Measurements from ENCODE around the gene HSPA12A. TPM values are rescaled to one million over a fixed set of nuclear protein-coding genes. Genes with fewer than 3 reads are reported as not detected.
A peak's percentile ranks its signal among the peaks of the same experiment; 100 is the strongest.

Gene HSPA12A
- total RNA-seq, 1 donor from 2014 or later, result 13.7 TPM

- no peak overlapping the region for H3K4me3 ChIP-seq (ENCODE audit: low read depth, low read length)
- peak; percentile 88 for DNase-seq (ENCODE audit: low read depth)
- no peaks in the 10 kb centered on the region for H3K27me3 ChIP-seq (ENCODE audit: control insufficient read depth, insufficient read depth, low read length)
- TF ChIP-seq CTCF (IDR thresholded peaks at IDR 0.05; ENCODE audit: insufficient read depth, low read length, poor library complexity, severe bottlenecking), result no peak
- H3K36me3 ChIP-seq (ENCODE audit: control insufficient read depth, insufficient read depth, low read length), result no peaks in the 10 kb centered on the region
These were observed 13.8 kb downstream of the HSPA12A start for GRCh38 chr10:116728526-116729096.

GRCh38 chr10:116723428-116724281 is 18.7 kb downstream of the HSPA12A start:
- TF ChIP-seq CTCF (IDR thresholded peaks at IDR 0.05; ENCODE audit: insufficient read depth, low read length, poor library complexity, severe bottlenecking), result no peak
- Histone ChIP-seq H3K27me3 (ENCODE audit: control insufficient read depth, insufficient read depth, low read length) (no peaks in the 10 kb centered on the region), H3K36me3 (ENCODE audit: control insufficient read depth, insufficient read depth, low read length) (peaks cover 1% of the 10 kb centered on the region), H3K4me3 (ENCODE audit: low read depth, low read length) (no peak overlapping the region)
- no peak for DNase-seq (ENCODE audit: low read depth)

- TF ChIP-seq CTCF (IDR thresholded peaks at IDR 0.05; ENCODE audit: insufficient read depth, low read length, poor library complexity, severe bottlenecking), result no peak
- Histone ChIP-seq H3K27me3 (ENCODE audit: control insufficient read depth, insufficient read depth, low read length) (no peaks in the 10 kb centered on the region), H3K36me3 (ENCODE audit: control insufficient read depth, insufficient read depth, low read length) (peaks cover 1% of the 10 kb centered on the region), H3K4me3 (ENCODE audit: low read depth, low read length) (no peak overlapping the region)
- DNase-seq (ENCODE audit: low read depth), result no peak
These were observed 19.5 kb downstream of the HSPA12A start for GRCh38 chr10:116722736-116723427.

GRCh38 chr10:116721547-116722392 is 20.6 kb downstream of the HSPA12A start:
- TF ChIP-seq CTCF (IDR thresholded peaks at IDR 0.05; ENCODE audit: insufficient read depth, low read length, poor library complexity, severe bottlenecking), result no peak
- Histone ChIP-seq H3K27me3 (ENCODE audit: control insufficient read depth, insufficient read depth, low read length) (no peaks in the 10 kb centered on the region), H3K36me3 (ENCODE audit: control insufficient read depth, insufficient read depth, low read length) (peaks cover 1% of the 10 kb centered on the region), H3K4me3 (ENCODE audit: low read depth, low read length) (no peak overlapping the region)
- peak; percentile 88 for DNase-seq (ENCODE audit: low read depth)

GRCh38 chr10:116720668-116721546 is 21.5 kb downstream of the HSPA12A start:
- H3K36me3 ChIP-seq (ENCODE audit: control insufficient read depth, insufficient read depth, low read length), result peaks cover 1% of the 10 kb centered on the region
- no peak for TF ChIP-seq CTCF (IDR thresholded peaks at IDR 0.05; ENCODE audit: insufficient read depth, low read length, poor library complexity, severe bottlenecking)
- H3K4me3 ChIP-seq (ENCODE audit: low read depth, low read length), result no peak overlapping the region
- no peaks in the 10 kb centered on the region for H3K27me3 ChIP-seq (ENCODE audit: control insufficient read depth, insufficient read depth, low read length)
- DNase-seq (ENCODE audit: low read depth), result no peak

Measured in kidney epithelial cell (primary cell).